ENCODE measurements around the gene ALAS1.
A peak's percentile ranks its signal among the peaks of the same experiment; 100 is the strongest.

The ALAS1 gene

DNA sequence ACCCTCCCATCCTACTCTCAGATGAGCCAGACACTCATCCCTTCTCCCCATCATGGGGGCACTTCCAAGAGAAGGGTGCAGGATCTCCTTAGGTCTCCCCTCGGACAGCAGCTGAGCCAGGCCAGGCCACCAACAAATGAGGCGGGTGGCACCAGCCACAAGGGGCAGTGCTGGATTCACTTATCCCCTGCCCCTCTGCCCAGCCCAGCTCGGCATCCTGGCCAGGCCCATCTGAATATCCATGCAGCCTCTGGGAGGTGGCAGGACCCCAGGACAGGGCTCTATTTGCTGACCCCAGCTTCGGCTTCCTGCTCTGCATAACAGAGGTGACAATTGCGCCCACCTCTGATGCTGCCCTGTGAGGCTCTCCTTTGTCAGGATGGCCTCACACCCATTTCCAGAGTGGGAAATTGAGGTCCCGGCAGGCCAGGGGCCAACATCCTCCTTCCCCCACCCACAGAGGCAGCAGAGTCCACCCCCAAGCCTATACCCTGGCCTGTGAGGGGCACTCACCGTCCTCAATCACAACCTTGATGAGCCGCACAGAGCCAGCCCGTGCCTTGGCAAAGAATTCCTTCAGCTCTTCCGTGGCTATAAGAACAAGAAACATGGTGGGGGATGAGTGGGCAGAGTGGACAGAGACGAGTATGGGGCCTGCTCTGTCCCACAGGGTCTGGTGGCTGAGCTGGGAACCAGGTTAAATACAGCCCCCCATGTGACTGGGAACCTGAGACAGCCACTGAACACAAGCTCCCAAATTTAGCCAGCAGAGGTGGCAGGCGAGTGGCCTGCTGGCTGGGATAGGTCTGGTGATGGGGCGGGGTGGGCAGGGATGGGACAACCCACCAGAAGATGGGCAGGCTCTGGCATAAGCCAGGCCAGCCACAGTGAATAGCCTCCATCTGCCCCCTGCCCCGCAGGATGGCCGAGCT is 36.8 kb downstream of the ALAS1 start:
- no peak for DNase-seq (ENCODE audit: low read depth)

DNA sequence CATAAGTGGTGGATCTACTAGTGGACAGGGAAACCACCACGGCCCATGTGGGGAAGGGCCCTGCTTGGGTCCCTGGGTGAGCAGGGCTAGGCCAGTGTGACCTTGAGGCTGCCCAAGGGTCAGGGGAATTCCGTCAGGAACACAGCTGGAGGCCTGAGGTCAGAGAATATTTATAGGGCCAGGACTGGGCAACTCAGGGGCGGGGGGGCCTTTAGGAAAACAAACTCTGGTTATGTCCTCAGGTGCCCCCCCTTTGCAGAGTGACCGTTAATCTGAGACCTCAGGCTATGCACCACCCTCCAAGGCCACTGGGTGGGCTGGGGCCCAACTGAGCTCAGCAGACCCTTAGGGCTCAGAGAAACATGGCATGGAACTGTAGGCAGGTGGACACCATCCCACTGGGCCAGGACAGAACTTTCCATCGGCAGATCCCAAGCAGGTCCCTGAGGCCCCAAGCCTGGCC is 38.5 kb downstream of the ALAS1 start:
- DNase-seq (ENCODE audit: low read depth): no peak

DNA sequence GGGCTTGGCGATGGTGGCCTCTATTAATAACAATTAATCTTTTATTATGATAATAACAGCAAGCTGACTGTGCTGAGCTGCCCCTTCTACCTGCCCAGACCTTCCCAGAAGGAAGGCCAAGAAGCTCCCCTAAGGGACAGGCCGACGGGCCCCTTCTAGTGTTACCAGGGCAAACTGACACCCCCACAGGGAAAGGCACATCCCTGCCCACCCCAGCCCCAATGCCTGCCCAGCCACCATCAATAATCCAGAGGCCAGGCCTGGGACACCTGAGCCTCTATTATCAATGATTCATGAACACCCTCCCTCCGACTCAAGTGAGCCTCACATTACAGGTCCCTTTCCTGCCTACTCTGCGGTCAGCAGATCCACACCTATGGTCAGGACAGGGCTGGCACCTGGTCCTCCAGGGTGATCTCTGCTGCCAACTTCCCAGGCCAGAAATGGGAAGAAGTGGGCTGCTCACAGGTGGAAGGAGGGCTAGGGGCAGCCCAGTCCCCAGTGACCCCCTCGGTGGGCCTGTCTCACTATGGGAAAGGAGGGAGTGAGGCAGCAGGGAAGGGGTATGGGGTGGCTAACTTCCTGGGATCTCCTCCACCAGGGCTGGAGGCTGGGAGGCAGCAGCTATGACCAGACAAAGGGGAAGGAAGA is 39.2 kb downstream of the ALAS1 start:
- no peak for DNase-seq (ENCODE audit: low read depth)

DNA sequence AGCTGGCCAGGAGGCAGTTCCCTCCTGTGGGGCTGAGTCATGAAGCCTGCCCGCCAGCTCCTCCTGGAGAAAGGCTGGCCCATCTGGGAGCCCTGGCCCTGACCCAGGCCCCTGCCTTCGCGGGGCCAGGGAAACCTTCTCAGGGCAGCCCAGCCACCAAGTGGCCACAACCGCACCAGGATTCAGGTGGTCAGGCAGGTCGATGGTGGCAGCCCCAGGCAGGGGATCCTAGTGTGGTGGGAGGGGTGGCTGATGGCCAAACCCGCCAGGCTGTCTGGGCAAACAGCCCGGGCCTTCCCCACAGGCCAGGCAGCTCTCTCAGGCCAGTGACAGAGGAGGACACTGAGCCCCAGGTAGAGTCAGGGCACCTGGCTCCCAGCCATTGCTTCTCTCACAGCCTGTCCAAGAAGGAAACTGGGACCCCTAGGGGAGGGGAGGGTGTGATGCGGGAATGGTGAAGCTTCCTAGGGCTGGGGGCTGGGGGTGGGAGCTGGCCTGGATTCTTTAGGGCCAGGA is 39.8 kb downstream of the ALAS1 start:
- no peak for DNase-seq (ENCODE audit: low read depth)

DNA sequence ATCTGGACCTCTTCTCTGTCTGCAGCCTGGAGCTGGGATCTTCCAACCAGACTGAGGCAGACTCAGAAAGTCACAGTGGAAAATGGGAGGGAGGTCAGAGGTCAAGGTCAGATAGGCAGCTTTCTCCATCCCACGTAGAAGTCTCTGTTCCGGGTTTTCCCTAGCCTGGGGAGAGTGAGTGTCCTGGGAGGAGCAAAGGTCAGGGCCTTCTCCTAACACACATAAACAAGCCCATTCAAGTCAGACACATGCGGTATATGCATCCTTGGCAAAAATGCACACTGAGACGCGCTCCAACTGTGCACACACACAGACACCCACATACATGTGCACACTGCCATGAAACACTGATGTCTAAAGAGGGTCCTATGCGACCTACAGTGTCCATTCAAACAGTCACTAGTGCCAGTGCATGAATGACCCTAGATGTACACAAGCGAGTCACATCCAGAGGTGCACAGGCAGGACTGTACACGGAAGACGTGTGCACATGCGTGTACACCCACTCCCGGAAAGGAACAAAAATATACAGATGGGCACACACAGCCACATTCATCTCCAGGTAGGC is 40.3 kb downstream of the ALAS1 start:
- no peak for DNase-seq (ENCODE audit: low read depth)

DNA sequence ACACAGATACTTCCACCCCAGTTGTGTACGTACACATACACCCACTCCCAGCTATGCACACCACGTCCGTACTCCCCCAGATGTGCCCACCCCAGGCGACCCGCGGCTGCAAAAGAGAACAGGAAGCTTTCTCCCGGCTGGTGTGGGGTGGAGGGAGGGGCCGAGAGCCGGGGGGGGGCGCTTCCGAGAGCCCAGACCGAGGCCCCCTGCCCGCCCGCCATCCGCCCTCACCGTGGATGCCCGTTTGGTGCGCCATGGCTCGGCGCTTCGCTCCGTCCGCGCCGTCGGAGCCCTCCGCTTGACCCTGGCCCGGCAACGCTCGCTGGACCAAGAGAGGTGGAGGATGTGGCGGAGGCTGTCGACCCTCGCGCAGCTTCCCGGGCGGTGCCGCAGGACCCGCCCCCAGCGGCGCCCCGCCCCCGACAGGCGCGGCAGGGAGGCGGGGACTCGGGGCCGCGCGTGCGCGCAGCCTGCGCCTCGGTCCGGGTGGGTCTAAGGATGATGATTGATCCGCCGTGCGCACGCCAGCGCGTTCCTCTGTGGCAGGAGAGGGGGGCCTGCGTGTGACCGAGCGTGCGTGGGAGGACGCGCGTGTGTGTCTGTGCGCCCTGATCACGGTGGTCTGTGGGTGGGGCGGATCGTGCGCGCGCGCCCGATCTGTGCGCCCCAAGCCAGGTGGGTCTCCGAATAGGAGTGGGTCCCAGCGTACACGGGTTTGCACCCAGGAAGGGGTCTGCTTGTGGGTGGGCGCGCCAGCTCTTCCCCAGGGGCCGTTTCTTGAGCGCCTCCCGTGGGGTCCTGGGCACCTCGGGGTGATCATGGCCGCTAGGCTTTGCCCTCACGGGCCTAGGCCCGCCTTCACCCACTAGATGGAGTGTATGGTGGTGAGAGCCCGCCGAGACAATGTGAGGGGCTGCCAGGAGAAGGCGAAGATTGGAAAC is 41.1 kb downstream of the ALAS1 start, which contains the start of gene TWF2:
TSS of gene TWF2 (minus strand) at position 398 of the 941 bp plus-strand sequence. CDS start at position 256, 142 bp downstream.
- peak; percentile 82 for DNase-seq (ENCODE audit: low read depth)

DNA sequence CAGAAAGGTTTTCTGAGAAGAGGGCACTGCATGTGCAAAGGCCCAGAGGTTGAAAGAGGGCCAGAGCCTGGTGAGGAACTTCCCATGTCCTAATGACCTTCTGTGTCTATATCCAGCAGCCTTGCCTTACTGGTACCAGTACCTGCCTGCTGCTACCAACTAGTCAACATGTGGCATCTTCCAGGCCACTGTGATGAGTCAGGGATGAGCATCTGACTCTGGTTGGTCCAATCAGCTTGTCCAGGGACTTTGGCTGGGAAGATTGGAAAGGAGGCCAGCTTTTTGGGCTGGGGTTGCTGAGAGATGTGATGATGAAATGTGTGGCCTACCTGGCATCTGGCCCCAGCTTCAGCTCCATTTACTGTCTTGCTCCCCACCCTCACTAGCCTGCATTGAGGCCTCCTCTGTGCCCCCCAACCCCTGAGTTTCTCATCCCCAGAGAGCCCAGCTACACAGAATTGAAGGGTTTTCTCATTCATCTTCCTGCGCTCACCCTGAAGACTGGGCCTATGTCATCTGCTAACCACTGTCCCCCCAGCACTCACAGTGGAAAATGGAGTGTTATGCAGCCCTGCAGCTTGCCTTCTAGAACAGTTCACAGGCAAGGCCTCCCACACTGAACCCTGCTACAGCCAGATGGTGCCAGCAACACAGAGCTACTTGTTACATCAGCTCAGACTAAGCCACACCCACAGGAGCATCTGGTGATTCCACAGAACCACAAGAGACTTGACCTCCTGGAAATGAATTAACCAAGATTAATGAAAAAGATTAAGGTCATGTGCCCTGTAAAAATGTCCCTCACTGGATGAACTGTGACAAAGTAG is 42.3 kb downstream of the ALAS1 start:
- DNase-seq (ENCODE audit: low read depth): no peak

DNA sequence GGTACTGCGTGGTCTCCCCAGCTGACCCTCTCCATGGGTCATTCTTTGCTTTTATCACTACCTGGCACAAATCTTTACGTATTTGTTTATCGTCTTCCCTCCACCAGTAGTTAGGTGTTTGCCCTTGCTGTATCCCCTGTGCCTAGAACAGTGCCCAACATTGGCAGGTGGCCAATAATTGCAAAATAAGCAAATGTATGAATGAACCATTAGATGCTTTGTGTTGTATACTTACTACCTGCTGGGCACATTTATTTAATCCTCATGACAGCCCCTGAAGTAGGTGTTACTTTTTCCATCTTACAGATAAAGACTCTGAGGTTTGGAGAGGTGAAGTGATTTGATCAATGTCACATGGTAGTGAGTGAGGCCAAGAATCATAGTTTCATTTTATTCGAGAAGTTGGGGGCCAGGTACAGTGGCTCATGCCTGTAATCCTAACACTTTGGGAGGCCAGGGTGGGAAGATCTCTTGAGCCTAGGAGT is 43.0 kb downstream of the ALAS1 start:
- no peak for DNase-seq (ENCODE audit: low read depth)

DNA sequence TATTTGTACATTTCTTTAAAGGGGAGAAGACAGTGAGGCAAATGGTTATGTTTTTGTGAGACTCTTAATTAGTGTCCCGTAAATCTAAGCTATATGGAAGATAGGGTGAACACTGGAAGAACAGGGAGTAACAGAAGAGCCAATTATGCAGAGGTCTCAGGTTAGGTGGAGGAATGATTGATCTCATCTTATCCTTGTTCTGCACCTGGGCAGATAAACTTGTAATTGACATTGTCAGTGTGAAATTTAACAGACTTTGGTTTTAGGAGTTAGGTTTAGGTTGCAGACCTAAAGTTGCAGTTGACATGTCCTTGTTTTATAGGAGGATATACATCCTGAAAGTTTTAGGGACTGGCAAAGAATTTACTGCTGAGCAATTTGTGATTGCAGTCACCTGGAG is 44.1 kb downstream of the ALAS1 start:
- DNase-seq (ENCODE audit: low read depth): no peak

DNA sequence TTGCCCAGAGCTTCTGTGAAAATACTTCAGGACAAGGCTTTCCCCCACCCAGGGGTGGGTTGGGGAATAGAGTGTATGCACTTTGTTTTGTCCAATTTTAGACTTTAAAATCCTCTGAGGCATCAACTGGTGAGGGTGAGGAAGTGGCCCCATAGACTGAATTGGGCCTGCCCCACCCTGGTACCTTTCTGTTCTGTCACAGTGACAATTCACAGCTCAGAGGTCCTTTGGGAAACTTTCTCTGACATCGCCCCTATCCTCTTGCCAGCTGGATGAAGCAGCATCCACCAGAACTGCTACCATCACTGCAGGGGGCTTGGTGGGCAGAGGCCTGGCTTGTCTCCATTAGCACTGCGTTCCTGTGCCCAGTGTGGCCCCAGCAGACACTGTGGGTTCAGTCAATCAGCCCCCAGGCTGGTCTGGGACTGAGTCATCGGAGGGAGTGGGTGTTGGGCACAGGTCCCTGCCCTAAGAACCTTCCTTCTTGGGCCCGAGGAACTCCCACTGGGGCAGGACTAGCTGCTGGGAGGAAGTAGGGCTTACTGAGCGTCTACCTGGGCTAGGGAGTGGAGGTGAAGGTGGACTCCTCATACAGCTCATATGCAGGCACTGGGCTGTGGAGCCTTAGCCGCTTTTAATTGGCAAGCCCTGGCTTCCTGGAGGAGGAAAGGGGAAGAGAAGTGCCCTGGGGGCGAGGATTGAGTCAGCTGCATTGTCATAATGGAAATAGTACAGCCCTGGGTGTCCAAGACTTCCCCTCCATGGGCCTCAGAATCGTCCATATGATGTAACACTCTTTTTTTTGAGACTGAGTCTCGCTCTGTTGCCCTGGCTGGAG is 46.0 kb downstream of the ALAS1 start:
- no peak for DNase-seq (ENCODE audit: low read depth)

DNA sequence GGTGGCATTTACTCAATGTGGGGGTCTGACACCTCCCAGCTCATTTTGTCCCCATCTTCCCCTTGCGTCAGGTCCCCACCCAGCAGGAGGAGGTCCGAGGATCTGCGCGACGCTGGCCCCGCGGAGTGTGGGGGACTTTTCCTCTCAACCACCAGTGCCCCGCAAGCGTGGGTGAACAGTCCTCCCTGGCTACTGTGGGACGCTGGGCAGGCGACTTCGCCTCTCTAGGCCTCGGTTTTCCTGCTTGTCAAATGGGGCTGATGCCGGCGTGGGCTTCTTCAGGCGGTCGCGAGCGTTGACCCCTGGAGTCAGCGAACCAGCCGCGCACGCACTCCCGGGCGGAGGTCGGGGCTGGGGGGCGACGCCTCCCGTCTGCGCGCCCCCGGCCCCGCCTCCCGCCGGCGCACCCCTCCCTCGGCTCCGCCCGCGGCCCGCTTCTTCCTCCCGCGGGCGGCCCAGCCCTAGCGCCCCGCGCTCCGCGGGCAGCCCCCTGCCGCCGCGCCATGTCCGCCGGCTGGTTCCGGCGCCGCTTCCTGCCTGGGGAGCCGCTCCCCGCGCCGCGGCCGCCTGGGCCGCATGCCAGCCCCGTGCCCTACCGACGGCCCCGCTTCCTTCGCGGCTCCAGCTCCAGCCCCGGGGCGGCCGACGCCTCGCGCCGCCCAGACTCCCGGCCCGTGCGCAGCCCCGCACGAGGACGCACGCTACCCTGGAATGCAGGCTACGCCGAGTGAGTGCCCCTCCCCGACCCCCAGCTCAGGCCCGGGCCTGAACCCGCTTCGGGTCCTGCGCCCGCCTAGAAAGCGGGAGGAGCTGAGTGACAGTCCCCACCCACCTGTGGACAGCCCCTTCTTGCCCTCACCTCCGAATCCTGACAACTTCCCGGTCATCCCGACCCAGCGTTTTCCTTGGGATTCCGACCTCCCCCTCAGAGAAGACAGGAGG is 47.6 kb downstream of the ALAS1 start, which contains the start of gene PPM1M:
TSS of gene PPM1M (plus strand) at position 438 of the 942 bp plus-strand sequence. CDS start at position 504, 66 bp downstream.
- DNase-seq (ENCODE audit: low read depth): no peak

DNA sequence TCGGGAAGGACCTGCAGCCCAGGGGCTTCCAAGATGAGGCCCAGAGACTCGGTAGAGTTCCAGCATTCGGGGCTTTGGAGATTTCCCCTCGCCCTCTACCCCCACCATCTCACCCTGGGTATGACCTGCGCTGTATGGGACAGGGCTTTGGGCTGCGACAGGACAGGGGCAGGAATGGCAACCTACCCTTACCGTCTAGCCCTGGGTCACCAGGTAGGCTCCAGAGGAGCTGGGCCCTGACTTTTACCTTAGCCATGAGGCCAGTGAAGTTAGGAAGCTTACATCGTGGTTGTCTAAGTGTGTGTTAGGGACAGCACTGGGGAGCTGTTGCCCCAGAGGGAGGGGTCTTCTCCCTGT is 48.3 kb downstream of the ALAS1 start:
- no peak for DNase-seq (ENCODE audit: low read depth)

DNA sequence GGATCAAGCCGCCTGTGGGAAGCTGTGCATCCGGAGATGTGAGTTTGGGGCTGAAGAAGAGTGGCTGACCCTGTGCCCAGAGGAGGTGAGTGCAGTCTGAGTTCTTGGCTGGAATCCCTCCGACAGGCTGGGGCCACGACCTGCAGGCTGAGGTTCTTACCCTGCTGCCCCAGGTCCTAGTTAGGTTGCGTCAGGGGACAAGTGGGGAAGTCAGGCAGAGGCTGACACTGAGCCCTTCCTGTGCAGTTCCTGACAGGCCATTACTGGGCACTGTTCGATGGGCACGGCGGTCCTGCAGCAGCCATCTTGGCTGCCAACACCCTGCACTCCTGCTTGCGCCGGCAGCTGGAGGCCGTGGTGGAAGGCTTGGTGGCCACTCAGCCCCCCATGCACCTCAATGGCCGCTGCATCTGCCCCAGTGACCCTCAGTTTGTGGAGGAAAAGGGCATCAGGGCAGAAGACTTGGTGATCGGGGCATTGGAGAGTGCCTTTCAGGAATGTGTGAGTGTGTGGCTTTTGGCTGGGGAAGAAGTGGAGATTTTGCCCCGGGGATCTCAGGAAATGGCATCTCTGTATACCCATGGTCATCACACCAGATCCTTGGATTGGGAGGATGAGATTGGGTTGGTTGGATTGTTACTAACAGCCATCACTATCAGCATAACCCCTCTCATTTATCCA is 48.9 kb downstream of the ALAS1 start:
- no peak for DNase-seq (ENCODE audit: low read depth)

DNA sequence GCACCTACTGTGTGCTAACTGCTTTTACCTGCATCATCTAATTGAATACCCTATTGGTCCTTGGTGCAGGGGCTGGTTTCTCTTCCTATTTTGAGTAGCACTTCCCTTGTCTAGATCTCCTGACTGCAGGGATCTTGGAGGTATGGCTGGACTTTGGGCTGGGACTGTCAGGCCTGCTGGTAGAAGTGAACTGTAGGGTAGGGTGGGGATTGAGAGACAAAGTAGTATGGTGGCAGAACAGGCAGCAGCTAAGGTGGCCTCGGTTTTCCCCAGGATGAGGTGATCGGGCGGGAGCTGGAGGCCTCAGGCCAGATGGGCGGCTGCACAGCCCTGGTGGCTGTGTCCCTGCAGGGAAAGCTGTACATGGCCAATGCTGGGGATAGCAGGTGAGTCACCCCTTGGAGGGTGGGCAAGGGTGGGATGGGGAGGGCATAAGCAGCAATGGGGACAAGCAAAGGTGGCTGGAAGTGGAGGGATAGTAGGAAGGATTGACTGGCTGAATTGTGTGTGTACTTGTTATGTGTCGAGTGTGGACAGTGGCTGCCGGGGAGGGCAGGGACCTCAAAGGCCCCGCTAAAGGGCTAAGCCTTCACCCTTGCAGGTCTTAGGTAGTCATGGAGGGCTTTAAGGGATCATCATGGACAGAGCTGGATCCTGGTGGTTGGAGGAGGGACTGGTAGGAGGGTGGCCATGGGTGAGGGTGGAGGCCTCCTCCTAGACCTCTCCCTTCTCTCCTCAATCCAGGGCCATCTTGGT is 49.6 kb downstream of the ALAS1 start:
- DNase-seq (ENCODE audit: low read depth): no peak

DNA sequence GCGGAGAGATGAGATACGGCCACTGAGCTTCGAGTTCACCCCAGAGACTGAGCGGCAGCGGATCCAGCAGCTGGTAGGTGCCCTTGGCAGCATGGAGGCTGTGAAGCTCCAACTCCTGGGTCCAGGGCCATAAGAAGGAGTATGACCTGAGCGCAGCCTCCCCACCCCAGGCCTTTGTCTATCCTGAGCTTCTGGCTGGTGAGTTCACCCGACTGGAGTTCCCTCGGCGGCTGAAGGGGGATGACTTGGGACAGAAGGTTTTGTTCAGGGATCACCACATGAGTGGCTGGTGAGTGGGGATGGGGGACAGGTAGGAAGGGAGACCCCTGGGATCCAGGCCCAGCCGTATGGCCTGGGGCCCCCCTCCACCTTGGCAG is 50.2 kb downstream of the ALAS1 start:
- no peak for DNase-seq (ENCODE audit: low read depth)

DNA sequence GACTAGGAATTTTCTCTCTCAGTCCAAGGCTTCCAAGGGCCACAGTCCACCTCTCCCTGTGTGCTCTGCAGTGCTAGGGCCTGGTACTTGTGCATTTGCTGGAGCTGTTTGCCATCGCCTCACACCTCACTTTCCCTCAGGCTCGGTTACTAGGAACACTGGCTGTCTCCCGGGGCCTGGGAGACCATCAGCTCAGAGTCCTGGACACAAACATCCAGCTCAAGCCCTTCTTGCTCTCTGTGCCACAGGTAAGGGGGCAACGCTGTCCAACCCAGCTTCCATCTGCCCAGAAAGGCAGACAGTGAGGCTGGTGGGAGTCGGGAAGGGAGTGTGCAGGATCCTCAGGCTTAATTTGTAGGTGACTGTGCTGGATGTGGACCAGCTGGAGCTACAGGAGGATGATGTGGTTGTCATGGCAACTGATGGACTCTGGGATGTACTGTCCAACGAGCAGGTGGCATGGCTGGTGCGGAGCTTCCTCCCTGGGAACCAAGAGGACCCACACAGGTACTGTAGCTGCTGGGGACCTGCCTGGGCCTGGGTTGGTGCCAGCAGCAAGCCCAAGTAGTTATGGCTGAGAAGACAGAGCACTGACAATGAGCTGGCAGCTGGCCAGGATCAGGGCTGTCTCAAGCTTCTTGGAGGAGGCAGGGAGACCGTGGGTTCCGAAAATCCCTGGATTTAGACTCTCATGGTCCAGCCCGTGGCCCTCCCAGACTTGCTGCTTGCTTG is 51.0 kb downstream of the ALAS1 start:
- no peak for DNase-seq (ENCODE audit: low read depth)
